Uterus (tissue), 2 donors: ENCODE results near the gene SLC39A11.

Experiments
- POLR2A ChIP-seq, 2 donors: fragments of 450-650 bp; IDR thresholded peaks; one replicate each; pipeline ENCODE4 v1.6.1; 2016; ENCODE audit warnings: antibody characterized with exemption in 2 of 2, mild to moderate bottlenecking in 1 of 2, moderate library complexity in 1 of 2
- TF ChIP-seq, protein P1 (sequence below), 4 experiments: fragments of 200-600 bp in 2 of 4; fragments of 450-650 bp in 2 of 4; sonication (generic) in 2 of 4; IDR thresholded peaks; one replicate each; pipeline ENCODE4 v1.5.1; 2016 to 2019; ENCODE audit warnings: antibody characterized with exemption in 4 of 4, mild to moderate bottlenecking in 2 of 4, moderate library complexity in 1 of 4

DNA sequence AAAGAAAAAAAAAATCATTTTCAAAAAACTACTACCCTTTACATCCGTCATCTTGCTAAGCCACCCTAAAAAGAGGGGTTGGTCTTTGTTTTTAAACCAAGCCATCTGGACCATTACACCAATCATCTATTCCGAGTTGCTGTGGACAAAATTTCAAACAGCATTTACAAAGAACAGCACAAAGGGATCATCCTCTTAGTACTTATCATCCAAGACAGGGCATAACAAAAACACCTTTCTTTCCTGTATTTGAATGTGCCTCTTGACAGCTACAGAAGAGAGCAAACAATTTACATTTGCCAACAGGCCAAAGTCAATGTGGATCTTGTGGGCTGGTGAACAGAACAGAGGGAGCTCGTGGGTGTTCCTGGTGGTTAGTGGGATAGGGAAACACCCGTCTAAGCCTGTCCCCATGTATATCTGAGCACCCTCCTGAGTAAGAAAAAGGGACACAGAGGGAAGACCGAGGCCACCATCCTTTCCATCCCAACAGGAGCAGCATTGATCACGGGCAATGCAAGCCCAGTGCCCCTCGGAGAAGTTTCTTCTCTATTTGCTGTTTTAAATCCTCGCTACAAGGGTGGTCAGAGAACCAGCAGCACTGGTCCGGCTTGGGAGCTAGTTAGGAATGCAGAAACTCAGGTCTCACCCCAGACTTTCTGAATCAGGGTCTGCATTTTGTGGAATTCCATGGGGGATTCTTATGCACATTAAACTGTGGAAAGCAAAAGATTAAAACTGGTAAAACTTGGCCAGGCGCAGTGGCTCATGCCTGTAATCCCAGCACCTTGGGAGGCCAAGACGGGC is 1.9 kb downstream of the SLC39A11 start:
- TF ChIP-seq, protein P1, sequence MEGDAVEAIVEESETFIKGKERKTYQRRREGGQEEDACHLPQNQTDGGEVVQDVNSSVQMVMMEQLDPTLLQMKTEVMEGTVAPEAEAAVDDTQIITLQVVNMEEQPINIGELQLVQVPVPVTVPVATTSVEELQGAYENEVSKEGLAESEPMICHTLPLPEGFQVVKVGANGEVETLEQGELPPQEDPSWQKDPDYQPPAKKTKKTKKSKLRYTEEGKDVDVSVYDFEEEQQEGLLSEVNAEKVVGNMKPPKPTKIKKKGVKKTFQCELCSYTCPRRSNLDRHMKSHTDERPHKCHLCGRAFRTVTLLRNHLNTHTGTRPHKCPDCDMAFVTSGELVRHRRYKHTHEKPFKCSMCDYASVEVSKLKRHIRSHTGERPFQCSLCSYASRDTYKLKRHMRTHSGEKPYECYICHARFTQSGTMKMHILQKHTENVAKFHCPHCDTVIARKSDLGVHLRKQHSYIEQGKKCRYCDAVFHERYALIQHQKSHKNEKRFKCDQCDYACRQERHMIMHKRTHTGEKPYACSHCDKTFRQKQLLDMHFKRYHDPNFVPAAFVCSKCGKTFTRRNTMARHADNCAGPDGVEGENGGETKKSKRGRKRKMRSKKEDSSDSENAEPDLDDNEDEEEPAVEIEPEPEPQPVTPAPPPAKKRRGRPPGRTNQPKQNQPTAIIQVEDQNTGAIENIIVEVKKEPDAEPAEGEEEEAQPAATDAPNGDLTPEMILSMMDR (IDR thresholded peaks at IDR 0.05), result no peak
- TF ChIP-seq POLR2A (IDR thresholded peaks at IDR 0.05), result no peak
